Esophagus muscularis mucosa (tissue), 4 donors: ENCODE data around the gene ZNF22.

Experiments
- EP300 ChIP-seq: sonication (generic); formaldehyde crosslinking; IDR thresholded peaks from one replicate; pipeline ENCODE4 v1.6.1; 2017; ENCODE audit warnings: antibody characterized with exemption
- POLR2A ChIP-seq: fragments of 450-650 bp; IDR thresholded peaks from one replicate; pipeline ENCODE4 v1.6.1; 2017; ENCODE audit warnings: antibody characterized with exemption, moderate library complexity, mild to moderate bottlenecking, low read depth
- POLR2AphosphoS5 ChIP-seq, 2 donors: sonication (generic); formaldehyde crosslinking; IDR thresholded peaks; one replicate each; pipeline ENCODE4 v1.6.1; 2017; ENCODE audit warnings: antibody characterized with exemption in 2 of 2
- TF ChIP-seq, protein P1 (sequence below), 3 experiments: fragments of 200-600 bp in 2 of 3; fragments of 450-650 bp in 1 of 3; sonication (generic) in 2 of 3; IDR thresholded peaks; one replicate each; pipeline ENCODE4 v1.5.1; 2017 to 2019; ENCODE audit warnings: antibody characterized with exemption in 3 of 3, mild to moderate bottlenecking in 2 of 3, moderate library complexity in 1 of 3

GRCh38 chr10:44972874-44973306, 27.8 kb upstream of the ZNF22 start:
- TF ChIP-seq EP300 (no peak), POLR2A (no peak), POLR2AphosphoS5 (IDR thresholded peaks at IDR 0.05) (no peak)
- TF ChIP-seq, protein P1, sequence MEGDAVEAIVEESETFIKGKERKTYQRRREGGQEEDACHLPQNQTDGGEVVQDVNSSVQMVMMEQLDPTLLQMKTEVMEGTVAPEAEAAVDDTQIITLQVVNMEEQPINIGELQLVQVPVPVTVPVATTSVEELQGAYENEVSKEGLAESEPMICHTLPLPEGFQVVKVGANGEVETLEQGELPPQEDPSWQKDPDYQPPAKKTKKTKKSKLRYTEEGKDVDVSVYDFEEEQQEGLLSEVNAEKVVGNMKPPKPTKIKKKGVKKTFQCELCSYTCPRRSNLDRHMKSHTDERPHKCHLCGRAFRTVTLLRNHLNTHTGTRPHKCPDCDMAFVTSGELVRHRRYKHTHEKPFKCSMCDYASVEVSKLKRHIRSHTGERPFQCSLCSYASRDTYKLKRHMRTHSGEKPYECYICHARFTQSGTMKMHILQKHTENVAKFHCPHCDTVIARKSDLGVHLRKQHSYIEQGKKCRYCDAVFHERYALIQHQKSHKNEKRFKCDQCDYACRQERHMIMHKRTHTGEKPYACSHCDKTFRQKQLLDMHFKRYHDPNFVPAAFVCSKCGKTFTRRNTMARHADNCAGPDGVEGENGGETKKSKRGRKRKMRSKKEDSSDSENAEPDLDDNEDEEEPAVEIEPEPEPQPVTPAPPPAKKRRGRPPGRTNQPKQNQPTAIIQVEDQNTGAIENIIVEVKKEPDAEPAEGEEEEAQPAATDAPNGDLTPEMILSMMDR (IDR thresholded peaks at IDR 0.05): no peak
